HG02588 (cell line): Measurements from ENCODE around the gene GUCY1B1.
"Not testable (repeated sequence)": the region's sequence is repeated elsewhere in the genome, so short reads cannot be mapped to it uniquely, and the experiment has no call there.

ENCODE experiments used
- ATAC-seq: cut with Tn5 transposase; IDR thresholded peaks from one replicate; pipeline ENCODE4 v1.9.1; 2021; ENCODE audit warnings: mild to moderate bottlenecking, moderate library complexity; ENCODE audit not compliant: unreplicated experiment

The GUCY1B1 gene

GRCh38 chr4:155761916-155762315 is 3.1 kb downstream of the GUCY1B1 start:
- no peak for ATAC-seq

- ATAC-seq: no peak
Observed at GRCh38 chr4:155762334-155762733, 3.5 kb downstream of the GUCY1B1 start.

- ATAC-seq: no peak
Observed at GRCh38 chr4:155763551-155763950, 4.7 kb downstream of the GUCY1B1 start.

- ATAC-seq: no peak
Observed at GRCh38 chr4:155765149-155765548, 6.3 kb downstream of the GUCY1B1 start.

GRCh38 chr4:155766622-155767021 is 7.8 kb downstream of the GUCY1B1 start:
- ATAC-seq: no peak

GRCh38 chr4:155768370-155768769 is 9.5 kb downstream of the GUCY1B1 start:
- ATAC-seq: no peak

- ATAC-seq: peak; percentile 65
Observed at GRCh38 chr4:155769090-155769489, 10.3 kb downstream of the GUCY1B1 start.

GRCh38 chr4:155772459-155773195 is 13.8 kb downstream of the GUCY1B1 start:
- ATAC-seq: no peak

GRCh38 chr4:155773196-155773800 is 14.5 kb downstream of the GUCY1B1 start:
- no peak for ATAC-seq

- no peak for ATAC-seq
Observed at GRCh38 chr4:155774033-155774432, 15.2 kb downstream of the GUCY1B1 start.

- no peak for ATAC-seq
Observed at GRCh38 chr4:155777971-155778735, 19.3 kb downstream of the GUCY1B1 start.

- ATAC-seq: no peak
Observed at GRCh38 chr4:155780775-155781174, 22.0 kb downstream of the GUCY1B1 start.

- no peak for ATAC-seq
Observed at GRCh38 chr4:155781249-155781831, 22.5 kb downstream of the GUCY1B1 start.

GRCh38 chr4:155784637-155785036 is 25.8 kb downstream of the GUCY1B1 start:
- ATAC-seq: no peak

- no peak for ATAC-seq
Observed at GRCh38 chr4:155785828-155786227, 27.0 kb downstream of the GUCY1B1 start.

- peak; percentile 96 for ATAC-seq
Observed at GRCh38 chr4:155787113-155787710, 28.4 kb downstream of the GUCY1B1 start.

- no peak for ATAC-seq
Observed at GRCh38 chr4:155789391-155789790, 30.6 kb downstream of the GUCY1B1 start.

- no peak for ATAC-seq
Observed at GRCh38 chr4:155789982-155790381, 31.2 kb downstream of the GUCY1B1 start.

- no peak for ATAC-seq
Observed at GRCh38 chr4:155794589-155795236, 35.9 kb downstream of the GUCY1B1 start.

- peak; percentile 73 for ATAC-seq
Observed at GRCh38 chr4:155795991-155796390, 37.2 kb downstream of the GUCY1B1 start.

- not testable (repeated sequence) for ATAC-seq
Observed at GRCh38 chr4:155797581-155797980, 38.8 kb downstream of the GUCY1B1 start.
